GM19372 (cell line): ENCODE measurements around the gene WWOX.

Source experiments
- ATAC-seq: cut with Tn5 transposase; IDR thresholded peaks from one replicate; pipeline ENCODE4 v1.9.1; 2021; ENCODE audit warnings: mild to moderate bottlenecking, low read depth, moderate library complexity; ENCODE audit not compliant: unreplicated experiment

WWOX gene

GRCh38 chr16:78446992-78447563 lies 347.6 kb downstream of the WWOX start:
- ATAC-seq = no peak

DNA sequence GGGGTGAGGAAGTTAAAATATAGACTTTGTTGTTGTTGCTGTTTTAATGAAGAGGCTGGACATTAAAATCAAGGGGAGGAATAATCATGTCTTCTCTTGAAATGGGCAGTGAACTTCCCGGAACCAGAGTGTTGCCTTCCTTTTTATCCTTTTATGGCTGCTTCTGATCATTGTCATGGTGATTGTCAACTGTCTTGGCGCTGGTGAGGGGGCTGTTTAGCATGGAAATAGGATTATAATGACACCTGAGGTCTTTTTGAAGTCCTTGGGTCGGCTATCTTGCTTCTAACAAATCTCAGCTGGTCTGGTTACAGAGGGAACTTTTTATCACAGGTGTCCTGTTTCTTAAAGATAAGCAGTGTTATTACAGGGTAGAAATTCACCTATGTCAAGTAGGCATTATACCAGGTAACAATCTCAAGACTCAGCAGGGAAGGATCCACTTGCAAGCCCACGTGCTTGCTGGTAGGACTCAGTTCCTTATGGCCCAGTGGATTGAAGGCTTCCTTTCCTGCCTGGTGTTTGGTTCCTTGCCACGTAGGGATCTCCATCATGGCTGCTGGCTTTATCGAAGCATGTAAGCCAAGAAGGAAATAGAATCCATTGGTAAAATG lies 349.3 kb downstream of the WWOX start:
- ATAC-seq = no peak

DNA sequence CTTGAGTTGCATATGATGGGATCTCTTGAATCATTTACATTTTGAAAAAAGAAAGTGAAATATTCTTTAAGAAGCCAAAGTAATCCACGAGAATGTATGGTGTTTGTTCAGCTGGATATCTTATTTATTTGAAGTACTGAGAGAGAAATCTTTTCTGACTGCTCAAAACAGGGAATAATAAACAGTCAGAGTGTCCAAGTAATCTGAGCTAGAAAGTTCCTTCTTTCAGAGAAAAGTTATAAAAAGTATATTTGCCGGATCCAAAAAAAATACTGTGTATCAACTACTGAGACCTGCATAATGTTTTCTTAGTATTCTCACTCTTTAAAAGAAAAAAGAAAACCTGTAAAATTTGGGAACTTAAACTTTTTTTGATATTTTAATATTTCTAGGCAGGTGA lies 350.8 kb downstream of the WWOX start:
- ATAC-seq = no peak

DNA sequence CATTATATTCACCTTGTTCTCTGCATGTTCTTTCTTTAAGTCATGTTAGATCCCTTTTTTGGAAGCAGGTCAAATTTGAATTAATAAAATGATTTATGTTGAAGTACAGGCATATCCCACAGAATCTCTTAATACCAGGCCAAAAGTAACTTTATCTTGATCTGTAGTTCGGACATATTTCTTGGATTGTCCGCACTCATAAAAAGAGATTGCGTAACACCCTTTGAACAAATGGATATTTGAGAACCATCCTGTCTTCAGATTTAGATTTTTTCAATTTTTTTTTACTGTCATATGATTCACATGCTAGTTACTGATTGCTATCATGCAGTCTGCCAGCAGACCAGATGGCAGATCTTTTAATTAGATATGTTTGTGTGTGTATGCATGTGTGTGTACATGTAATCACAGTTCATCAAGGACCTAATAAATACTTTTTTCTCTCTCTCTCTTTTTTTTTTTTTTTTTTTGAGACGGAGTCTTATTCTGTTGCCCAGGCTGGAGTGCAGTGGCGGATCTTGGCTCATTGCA lies 352.6 kb downstream of the WWOX start:
- ATAC-seq = no peak

DNA sequence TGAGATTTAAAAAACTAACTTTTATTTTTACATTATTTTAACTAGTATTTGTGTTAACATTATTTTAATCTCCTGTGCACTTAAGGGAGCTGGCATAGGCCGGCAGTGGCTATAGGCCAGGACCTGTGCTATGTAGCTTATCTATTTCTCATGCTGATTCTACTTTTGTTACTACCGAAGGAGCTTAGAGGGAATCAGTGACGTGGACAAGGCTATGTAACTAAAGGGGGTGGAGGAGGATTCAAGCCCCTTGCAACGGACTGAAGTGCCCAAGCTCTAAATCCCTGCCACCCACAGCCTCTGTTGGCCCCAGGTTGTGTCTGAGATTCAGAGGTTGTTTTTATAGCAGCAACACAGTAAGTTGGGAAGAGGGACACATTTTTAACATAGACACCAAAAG lies 356.4 kb downstream of the WWOX start:
- no peak for ATAC-seq

DNA sequence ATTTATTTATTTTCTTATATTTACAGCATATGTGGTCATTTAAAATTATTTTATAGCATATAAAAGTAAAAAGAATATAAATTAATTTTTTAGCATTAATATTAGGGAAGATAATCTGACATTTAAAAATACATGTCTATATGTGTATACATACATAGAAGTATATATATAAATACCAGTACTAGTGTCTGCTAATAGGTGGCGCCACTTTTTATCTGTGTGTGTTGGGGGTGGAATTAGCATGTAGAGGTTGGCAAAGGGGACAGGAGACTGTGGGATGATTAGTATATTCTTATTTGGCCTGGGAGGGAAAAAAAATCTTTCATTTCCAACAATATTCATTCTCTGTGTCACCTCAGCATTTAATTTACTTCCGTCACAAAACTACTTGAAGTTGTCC lies 359.1 kb downstream of the WWOX start:
- no peak for ATAC-seq

- no peak for ATAC-seq
These were observed 361.0 kb downstream of the WWOX start for GRCh38 chr16:78460428-78460827.

GRCh38 chr16:78461087-78461486 lies 361.6 kb downstream of the WWOX start:
- ATAC-seq = no peak

GRCh38 chr16:78461496-78462287 lies 362.2 kb downstream of the WWOX start:
- no peak for ATAC-seq

GRCh38 chr16:78462288-78463208 lies 363.1 kb downstream of the WWOX start:
- ATAC-seq = no peak

DNA sequence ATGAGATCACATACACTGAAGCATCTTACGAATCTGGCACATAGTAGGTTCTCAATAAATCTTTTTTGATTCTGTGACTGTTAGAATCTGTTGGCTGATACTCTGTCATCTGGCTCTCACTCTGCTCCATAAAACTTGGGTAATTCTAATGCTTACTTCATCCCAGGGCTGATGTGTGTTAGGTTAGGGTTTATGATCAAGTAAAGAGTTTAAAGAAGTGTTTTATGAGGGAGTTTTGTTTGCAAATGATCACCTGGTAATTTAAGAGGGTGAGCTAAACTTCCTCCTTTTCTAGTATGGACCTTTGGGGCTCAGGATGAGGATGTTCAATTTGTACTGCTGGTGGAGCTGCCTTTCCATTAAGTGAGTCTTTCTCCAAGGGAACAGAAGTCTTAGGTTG lies 364.1 kb downstream of the WWOX start:
- no peak for ATAC-seq

GRCh38 chr16:78464833-78465232 lies 365.4 kb downstream of the WWOX start:
- ATAC-seq = no peak

GRCh38 chr16:78465730-78466129 lies 366.3 kb downstream of the WWOX start:
- ATAC-seq = no peak

GRCh38 chr16:78469787-78470186 lies 370.3 kb downstream of the WWOX start:
- ATAC-seq = no peak

DNA sequence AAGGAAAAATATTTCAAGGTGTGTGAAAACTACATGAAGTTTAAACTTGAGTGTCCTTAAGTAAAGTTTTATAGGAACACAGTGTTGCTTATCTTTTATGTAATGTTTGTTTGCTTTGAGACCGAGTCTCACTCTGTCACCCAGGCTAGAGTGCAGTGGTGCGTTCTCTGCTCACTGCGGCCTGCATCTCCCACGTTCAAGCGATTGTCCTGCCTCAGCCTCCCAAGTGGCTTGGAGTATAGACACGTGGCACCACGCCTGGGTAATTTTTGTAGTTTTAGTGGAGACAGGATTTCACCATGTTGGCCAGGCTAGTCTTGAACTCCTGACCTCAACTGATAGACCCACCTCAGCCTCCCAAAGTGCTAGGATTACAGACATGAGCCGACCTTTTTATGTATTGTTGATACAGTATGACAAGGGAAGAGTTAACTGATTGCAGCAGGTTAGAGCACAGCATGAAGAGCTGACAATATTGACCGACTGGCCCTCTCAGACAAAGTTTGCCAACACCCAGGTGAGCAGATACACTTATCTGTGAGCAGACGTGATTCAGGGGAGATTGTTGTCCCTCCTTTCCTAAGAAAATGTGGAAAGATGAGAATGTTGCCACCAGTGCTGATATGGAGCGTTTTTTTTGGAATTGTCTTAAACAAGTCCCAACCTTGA lies 373.7 kb downstream of the WWOX start:
- ATAC-seq = no peak

- ATAC-seq = peak; percentile 64
These were observed 375.3 kb downstream of the WWOX start for GRCh38 chr16:78474762-78475161.

DNA sequence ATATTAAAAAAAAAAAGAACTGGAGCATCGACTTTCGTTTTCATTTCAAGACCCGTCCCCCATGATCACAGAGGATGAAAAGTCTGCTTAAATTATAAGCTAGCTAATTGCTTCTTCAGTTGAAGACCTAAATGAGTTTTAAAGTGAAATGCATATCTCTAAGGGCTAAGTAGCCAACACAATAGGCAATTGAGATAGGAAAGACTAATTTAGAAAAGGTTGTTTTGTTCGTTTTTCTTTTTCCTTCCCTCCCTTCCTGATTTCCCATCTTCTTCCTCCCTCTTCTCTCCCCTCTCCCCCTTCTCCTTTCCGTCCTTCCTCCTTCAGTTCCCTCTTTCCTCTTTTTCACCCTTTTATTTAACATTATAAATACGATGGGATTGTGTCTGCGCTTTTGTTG lies 377.2 kb downstream of the WWOX start:
- no peak for ATAC-seq

GRCh38 chr16:78478267-78478861 lies 378.9 kb downstream of the WWOX start:
- ATAC-seq = no peak

- no peak for ATAC-seq
These were observed 380.3 kb downstream of the WWOX start for GRCh38 chr16:78479723-78480122.

DNA sequence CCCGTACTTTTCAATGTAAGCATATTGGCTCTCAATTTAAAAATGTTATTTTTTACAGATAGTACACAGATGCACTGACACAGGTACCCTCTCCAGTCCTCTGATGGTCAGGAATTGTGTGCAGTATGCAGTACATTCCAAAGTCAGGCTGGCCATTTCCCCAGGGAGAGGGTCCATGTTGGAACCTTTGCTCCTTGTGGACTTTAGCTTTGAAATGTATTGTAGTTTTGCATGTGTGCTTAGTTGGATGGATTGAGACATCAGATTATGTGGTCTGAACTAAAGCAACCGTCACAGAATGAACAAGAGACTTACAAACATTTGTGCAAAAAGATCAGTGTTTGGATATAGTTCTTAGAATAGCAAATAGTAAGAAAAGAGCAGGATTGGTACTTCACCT lies 381.1 kb downstream of the WWOX start:
- no peak for ATAC-seq
